ENCODE data around the gene TSPAN31. TPM values are rescaled to one million over a fixed set of nuclear protein-coding genes. Genes with fewer than 3 reads are reported as not detected.
A peak's percentile ranks its signal among the peaks of the same experiment; 100 is the strongest.

The TSPAN31 gene
- polyA plus RNA-seq, 2 of the 4 experiments (the other 2 are of a cell fraction) = 20.6 to 51.9 TPM

DNA sequence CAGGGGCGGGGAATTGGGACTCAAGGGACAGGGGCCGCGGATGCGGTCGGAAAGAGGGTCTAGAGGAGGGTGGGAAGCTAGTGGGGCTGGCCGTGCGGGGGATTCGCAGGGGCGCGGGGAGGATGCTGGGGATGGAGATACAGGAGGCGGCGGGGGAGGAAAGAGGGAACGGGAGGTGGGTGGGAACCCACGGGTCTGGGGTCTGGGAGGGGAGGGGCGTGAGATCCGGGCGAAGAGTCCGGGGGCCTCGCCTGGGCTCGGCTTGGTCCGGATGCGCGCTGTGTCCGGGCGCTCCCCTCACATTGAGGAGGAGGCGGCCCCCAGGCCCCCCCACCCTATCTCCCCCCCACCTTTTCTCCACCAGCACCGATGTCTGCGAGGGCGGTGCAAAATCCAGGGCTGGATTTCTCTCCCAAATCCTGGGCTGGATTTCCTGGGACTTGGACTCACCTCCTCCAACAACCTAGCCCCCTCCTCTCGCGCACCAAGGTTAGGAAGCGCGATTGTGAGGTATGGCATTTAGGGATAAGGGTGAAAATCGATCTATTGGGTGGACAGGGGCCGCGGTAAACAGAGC, 6.1 kb upstream of the TSPAN31 start, which contains the start of gene AGAP2:
Gene AGAP2 (minus strand): TSS at position 82 of the 577 bp plus-strand sequence. CDS start 496 bp downstream, outside the sequence.
- ChIA-PET CTCF (interaction anchor here (0.7 to 10.7 kb wide), 8 partner anchors 9 to 280 kb away, joined by 3 to 242 read pairs (median 4); no protein-coding TSS in a partner anchor), POLR2A (no interaction called here)
- FAIRE-seq = no peak
- no peak for ATAC-seq
- WGBS (ENCODE audit: missing lambda C conversion rate) = 14% methylated on average over 15 of the region's 36 CpGs
- peaks cover 27% of the 10 kb centered on the region for H3K4me1 ChIP-seq
- H3K9me3 ChIP-seq = no peaks in the 10 kb centered on the region
- peak within 1 kb of the TSS; percentile 49 to 80; a peak in 5 of 6 replicates for H3K27ac ChIP-seq
- H3K4me3 ChIP-seq = peak within 1 kb of the TSS; percentile 60
- peak within 1 kb of the TSS; percentile 100 for H3K4me2 ChIP-seq
- TF ChIP-seq KDM5A (IDR thresholded peaks at IDR 0.05) = no peak
- peak; percentile 74; the same call in 1 of the 2 replicates for TF ChIP-seq MAZ (IDR thresholded peaks at IDR 0.05; ENCODE audit: borderline replicate concordance, low read depth, low read length)
- no peak for TF ChIP-seq ZFP36 (IDR thresholded peaks at IDR 0.05; ENCODE audit: borderline replicate concordance, partially characterized antibody)
- no peak for DNase-seq (ENCODE audit: low read depth in 1 of 2, low spot score in 1 of 2)

DNA sequence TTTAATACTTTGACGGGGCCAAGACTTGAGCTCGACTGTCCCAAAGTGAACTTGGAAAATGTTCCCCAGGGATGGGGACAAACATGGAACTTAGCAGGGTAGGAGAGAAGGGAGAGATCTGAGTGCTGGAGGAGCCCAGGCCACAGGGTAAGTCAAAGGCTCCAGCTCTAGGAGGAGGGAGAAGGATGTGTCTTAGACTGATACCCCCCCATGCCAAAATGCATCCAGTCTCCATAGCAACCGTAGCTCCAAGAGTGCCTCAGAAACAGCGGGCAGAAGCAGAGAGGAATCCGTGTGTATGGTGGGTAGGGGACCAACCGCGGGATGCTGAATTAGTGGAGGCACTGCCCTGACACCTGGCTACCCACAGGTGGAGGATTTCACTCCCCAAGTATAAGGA, 5.5 kb upstream of the TSPAN31 start:
- ATAC-seq = no peak

DNA sequence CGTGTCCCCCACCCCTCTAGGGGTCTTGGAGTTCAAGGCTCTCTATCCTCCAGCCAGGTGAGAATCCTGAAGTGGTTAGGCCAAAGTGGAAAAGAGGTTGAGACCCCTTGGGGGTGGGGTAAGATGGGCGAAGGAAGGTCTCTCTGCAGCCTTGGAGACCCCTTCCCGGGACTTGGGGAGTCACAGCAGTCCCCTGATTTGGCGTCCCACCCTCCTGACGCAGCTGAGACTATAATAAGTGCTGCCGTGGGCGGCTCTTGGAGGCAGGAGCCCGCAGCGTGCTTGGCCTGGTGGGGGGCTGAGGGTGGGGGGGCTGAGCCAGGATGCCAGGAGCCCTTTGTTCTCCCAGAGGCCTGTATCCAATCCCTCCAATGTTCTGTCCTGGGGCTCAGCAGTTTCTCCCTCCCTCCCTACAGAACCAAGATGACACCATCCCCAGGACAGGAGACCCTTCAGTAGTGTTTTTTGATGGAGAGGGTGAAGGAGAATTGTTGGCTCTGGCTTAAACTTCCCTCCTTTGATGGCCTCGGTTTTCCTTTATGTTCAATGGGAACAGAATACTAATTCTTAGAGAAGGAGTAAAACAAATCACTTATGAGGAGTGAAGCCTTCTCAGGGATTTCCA, 4.8 kb upstream of the TSPAN31 start:
- no peak for DNase-seq (ENCODE audit: low read depth in 1 of 2, low spot score in 1 of 2)
- Histone ChIP-seq H3K9me3 (no peaks in the 10 kb centered on the region), H3K4me1 (peaks cover 32% of the 10 kb centered on the region), H3K4me3 (no peak overlapping the region), H3K27ac (no peak overlapping the region), H3K4me2 (no peak overlapping the region)
- WGBS (ENCODE audit: missing lambda C conversion rate) = 66% methylated on average over 8 of the region's 10 CpGs
- no peak for FAIRE-seq
- ChIA-PET POLR2A (no interaction called here), CTCF (interaction anchor here (1.3 to 10.7 kb wide), 4 partner anchors 16 to 281 kb away, joined by 5 to 242 read pairs (median 10); no protein-coding TSS in a partner anchor)
- ATAC-seq = no peak
- no peak for TF ChIP-seq JUNB (IDR thresholded peaks at IDR 0.05)
- TF ChIP-seq, protein P1, sequence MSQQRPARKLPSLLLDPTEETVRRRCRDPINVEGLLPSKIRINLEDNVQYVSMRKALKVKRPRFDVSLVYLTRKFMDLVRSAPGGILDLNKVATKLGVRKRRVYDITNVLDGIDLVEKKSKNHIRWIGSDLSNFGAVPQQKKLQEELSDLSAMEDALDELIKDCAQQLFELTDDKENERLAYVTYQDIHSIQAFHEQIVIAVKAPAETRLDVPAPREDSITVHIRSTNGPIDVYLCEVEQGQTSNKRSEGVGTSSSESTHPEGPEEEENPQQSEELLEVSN (IDR thresholded peaks at IDR 0.05; ENCODE audit: borderline replicate concordance, low read depth) = no peak
- no peak for TF ChIP-seq EHF (CRISPR knock-in tag; IDR thresholded peaks at IDR 0.05)
- no peak for TF ChIP-seq RARB (CRISPR knock-in tag; IDR thresholded peaks at IDR 0.05)
- TF ChIP-seq, protein P2, sequence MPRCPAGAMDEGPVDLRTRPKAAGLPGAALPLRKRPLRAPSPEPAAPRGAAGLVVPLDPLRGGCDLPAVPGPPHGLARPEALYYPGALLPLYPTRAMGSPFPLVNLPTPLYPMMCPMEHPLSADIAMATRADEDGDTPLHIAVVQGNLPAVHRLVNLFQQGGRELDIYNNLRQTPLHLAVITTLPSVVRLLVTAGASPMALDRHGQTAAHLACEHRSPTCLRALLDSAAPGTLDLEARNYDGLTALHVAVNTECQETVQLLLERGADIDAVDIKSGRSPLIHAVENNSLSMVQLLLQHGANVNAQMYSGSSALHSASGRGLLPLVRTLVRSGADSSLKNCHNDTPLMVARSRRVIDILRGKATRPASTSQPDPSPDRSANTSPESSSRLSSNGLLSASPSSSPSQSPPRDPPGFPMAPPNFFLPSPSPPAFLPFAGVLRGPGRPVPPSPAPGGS (IDR thresholded peaks at IDR 0.05) = no peak
- no peak for TF ChIP-seq RNF2 (IDR thresholded peaks at IDR 0.05; ENCODE audit: borderline replicate concordance, low read depth)
- no peak for TF ChIP-seq HOXA7 (CRISPR knock-in tag; IDR thresholded peaks at IDR 0.05)
- no peak for TF ChIP-seq CBX8 (IDR thresholded peaks at IDR 0.05)
- no peak for TF ChIP-seq HDAC2 (IDR thresholded peaks at IDR 0.05)
- no peak for TF ChIP-seq ZNF302 (CRISPR knock-in tag; IDR thresholded peaks at IDR 0.05)
- no peak for TF ChIP-seq FOSB (CRISPR knock-in tag; IDR thresholded peaks at IDR 0.05)
- no peak for TF ChIP-seq ZC3H11A (IDR thresholded peaks at IDR 0.05)
- TF ChIP-seq, protein P3, sequence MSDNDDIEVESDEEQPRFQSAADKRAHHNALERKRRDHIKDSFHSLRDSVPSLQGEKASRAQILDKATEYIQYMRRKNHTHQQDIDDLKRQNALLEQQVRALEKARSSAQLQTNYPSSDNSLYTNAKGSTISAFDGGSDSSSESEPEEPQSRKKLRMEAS (IDR thresholded peaks at IDR 0.05) = no peak

More for the DNA sequence above, 5.5 kb upstream of the TSPAN31 start:
- ChIA-PET POLR2A (no interaction called here), CTCF (interaction anchor here (0.7 to 10.7 kb wide), 3 partner anchors 11 to 253 kb away, joined by 4 to 242 read pairs (median 4); no protein-coding TSS in a partner anchor)
- H3K27ac ChIP-seq = no peak overlapping the region
- no peak overlapping the region; the same call in 2 of the 3 replicates for H3K4me2 ChIP-seq
- peaks cover 32% of the 10 kb centered on the region for H3K4me1 ChIP-seq
- no peak overlapping the region for H3K4me3 ChIP-seq
- TF ChIP-seq, protein P1 (IDR thresholded peaks at IDR 0.05; ENCODE audit: borderline replicate concordance, low read depth) = no peak
- TF ChIP-seq CBX2 (IDR thresholded peaks at IDR 0.05; ENCODE audit: borderline replicate concordance, low read depth) (no peak), HOXA7 (CRISPR knock-in tag; IDR thresholded peaks at IDR 0.05) (no peak), SREBF2 (IDR thresholded peaks at IDR 0.05) (no peak), TFCP2L1 (CRISPR knock-in tag; IDR thresholded peaks at IDR 0.05) (no peak), FOSB (CRISPR knock-in tag; IDR thresholded peaks at IDR 0.05) (no peak), FOSL2 (IDR thresholded peaks at IDR 0.05) (no peak), FOSL2 (CRISPR knock-in tag; IDR thresholded peaks at IDR 0.05) (no peak), HOXB13 (CRISPR knock-in tag; IDR thresholded peaks at IDR 0.05; ENCODE audit: low read depth) (no peak), CEBPB (IDR thresholded peaks at IDR 0.05) (no peak), POLR2AphosphoS2 (conservative IDR thresholded peaks at IDR 0.05; ENCODE audit: low read length) (no peak), JUN (IDR thresholded peaks at IDR 0.05) (no peak)
- TF ChIP-seq, protein P4, sequence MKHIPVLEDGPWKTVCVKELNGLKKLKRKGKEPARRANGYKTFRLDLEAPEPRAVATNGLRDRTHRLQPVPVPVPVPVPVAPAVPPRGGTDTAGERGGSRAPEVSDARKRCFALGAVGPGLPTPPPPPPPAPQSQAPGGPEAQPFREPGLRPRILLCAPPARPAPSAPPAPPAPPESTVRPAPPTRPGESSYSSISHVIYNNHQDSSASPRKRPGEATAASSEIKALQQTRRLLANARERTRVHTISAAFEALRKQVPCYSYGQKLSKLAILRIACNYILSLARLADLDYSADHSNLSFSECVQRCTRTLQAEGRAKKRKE (CRISPR knock-in tag; IDR thresholded peaks at IDR 0.05; ENCODE audit: low read depth) = no peak
- TF ChIP-seq, protein P2 (IDR thresholded peaks at IDR 0.05) = no peak
- TF ChIP-seq, protein P5, sequence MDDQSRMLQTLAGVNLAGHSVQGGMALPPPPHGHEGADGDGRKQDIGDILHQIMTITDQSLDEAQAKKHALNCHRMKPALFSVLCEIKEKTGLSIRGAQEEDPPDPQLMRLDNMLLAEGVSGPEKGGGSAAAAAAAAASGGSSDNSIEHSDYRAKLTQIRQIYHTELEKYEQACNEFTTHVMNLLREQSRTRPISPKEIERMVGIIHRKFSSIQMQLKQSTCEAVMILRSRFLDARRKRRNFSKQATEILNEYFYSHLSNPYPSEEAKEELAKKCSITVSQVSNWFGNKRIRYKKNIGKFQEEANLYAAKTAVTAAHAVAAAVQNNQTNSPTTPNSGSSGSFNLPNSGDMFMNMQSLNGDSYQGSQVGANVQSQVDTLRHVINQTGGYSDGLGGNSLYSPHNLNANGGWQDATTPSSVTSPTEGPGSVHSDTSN (IDR thresholded peaks at IDR 0.05) = no peak
- no peaks in the 10 kb centered on the region for H3K9me3 ChIP-seq
- FAIRE-seq = no peak
- 30% methylated on average over 7 of the region's 7 CpGs for WGBS (ENCODE audit: missing lambda C conversion rate)
- no peak for DNase-seq (ENCODE audit: low read depth in 1 of 2, low spot score in 1 of 2)

Data from A549 (cell line).